Esophagus (tissue), 2 donors: Measurements from ENCODE around the gene MYH6. TPM values are rescaled to one million over a fixed set of nuclear protein-coding genes. Genes with fewer than 3 reads are reported as not detected.

Experiments
- H3K27ac ChIP-seq, 2 donors: one replicate each; pipeline ENCODE4 v1.5.1; 2013; ENCODE audit warnings: low read depth in 2 of 2, mild to moderate bottlenecking in 2 of 2, inconsistent platforms in 1 of 2, low read length in 1 of 2, moderate library complexity in 1 of 2
- H3K27me3 ChIP-seq, 2 donors: one replicate each; pipeline ENCODE4 v1.6.1; 2013; ENCODE audit warnings: low read length in 2 of 2, control low read depth in 1 of 2, mild to moderate bottlenecking in 1 of 2; ENCODE audit not compliant: insufficient read depth in 2 of 2, control insufficient read depth in 1 of 2
- H3K36me3 ChIP-seq, 2 donors: one replicate each; pipeline ENCODE4 v1.6.1; 2013; ENCODE audit warnings: low read length in 1 of 2; ENCODE audit not compliant: control insufficient read depth in 2 of 2, insufficient read depth in 2 of 2
- H3K4me1 ChIP-seq, 2 donors: one replicate each; pipeline ENCODE4 v1.6.1; 2013; ENCODE audit warnings: low read length in 1 of 2; ENCODE audit not compliant: control insufficient read depth in 2 of 2, insufficient read depth in 2 of 2
- H3K4me3 ChIP-seq, 2 donors: one replicate each; pipeline ENCODE4 v1.5.1; 2013; ENCODE audit warnings: low read length in 2 of 2, mild to moderate bottlenecking in 2 of 2, low read depth in 1 of 2, moderate library complexity in 1 of 2
- H3K9me3 ChIP-seq, 2 donors: one replicate each; pipeline ENCODE4 v1.6.1; 2013; ENCODE audit warnings: mild to moderate bottlenecking in 2 of 2, low read depth in 1 of 2, low read length in 1 of 2, moderate library complexity in 1 of 2; ENCODE audit not compliant: control insufficient read depth in 2 of 2, insufficient read depth in 1 of 2
- WGBS, 2 donors: extraction: QIAGEN DNeasy Blood & Tissue Kit; methylation state at CpG; one replicate each; pipeline ENCODE4 v1.1.7; 2013; 5-methylcytosine and 5-hydroxymethylcytosine counted together
- polyA plus RNA-seq, 2 donors: library from polyadenylated mRNA; stranded (reverse); fragments of 200-250 nt; gene quantifications; one replicate each; pipeline ENCODE4 v1.2.3, GENCODE V29; 2013
- donor health status: healthy with polysubstance abuse.
- donor health status: Bipolar disorder and iron deficiency.

MYH6 gene
- polyA plus RNA-seq, 2 donors, result 0.20 to 0.63 TPM

GRCh38 chr14:23406725-23407355, 1.2 kb downstream of the MYH6 start:
- no peaks in the 10 kb centered on the region for H3K4me1 ChIP-seq
- no peak overlapping the region for H3K4me3 ChIP-seq
- H3K27me3 ChIP-seq, result no peaks in the 10 kb centered on the region
- no peaks in the 10 kb centered on the region for H3K9me3 ChIP-seq
- no peak overlapping the region for H3K27ac ChIP-seq
- WGBS, 2 donors, result 85 to 90% methylated on average over 15 of the region's 15 CpGs
- H3K36me3 ChIP-seq, result no peaks in the 10 kb centered on the region

GRCh38 chr14:23406244-23406643, 1.8 kb downstream of the MYH6 start:
- H3K27ac ChIP-seq, result no peak overlapping the region

GRCh38 chr14:23405516-23406025, 2.5 kb downstream of the MYH6 start:
- no peaks in the 10 kb centered on the region for H3K36me3 ChIP-seq
- no peak overlapping the region for H3K27ac ChIP-seq
- no peak overlapping the region for H3K4me3 ChIP-seq
- no peaks in the 10 kb centered on the region for H3K9me3 ChIP-seq
- no peaks in the 10 kb centered on the region for H3K4me1 ChIP-seq
- no peaks in the 10 kb centered on the region for H3K27me3 ChIP-seq
- 87% methylated on average over 13 of the region's 13 CpGs for WGBS, 2 donors

More at GRCh38 chr14:23406244-23406643, 1.8 kb downstream of the MYH6 start:
- H3K9me3 ChIP-seq, result no peaks in the 10 kb centered on the region
- H3K4me3 ChIP-seq, result no peak overlapping the region
- no peaks in the 10 kb centered on the region for H3K4me1 ChIP-seq
- no peaks in the 10 kb centered on the region for H3K36me3 ChIP-seq
- whole genome bisulfite sequencing, 2 donors, result 33 to 52% methylated on average over 4 of the region's 4 CpGs
- H3K27me3 ChIP-seq, result no peaks in the 10 kb centered on the region

- no peaks in the 10 kb centered on the region for H3K9me3 ChIP-seq
- 77 to 78% methylated on average over 10 of the region's 10 CpGs for WGBS, 2 donors
- H3K36me3 ChIP-seq, result no peaks in the 10 kb centered on the region
- H3K4me3 ChIP-seq, result no peak overlapping the region
- H3K27ac ChIP-seq, result no peak overlapping the region
- H3K27me3 ChIP-seq, result no peaks in the 10 kb centered on the region
- H3K4me1 ChIP-seq, result no peaks in the 10 kb centered on the region
Measured at GRCh38 chr14:23405096-23405495, 3.0 kb downstream of the MYH6 start.

GRCh38 chr14:23404331-23404900, 3.7 kb downstream of the MYH6 start:
- no peaks in the 10 kb centered on the region for H3K36me3 ChIP-seq
- WGBS, 2 donors, result 86 to 88% methylated on average over 14 of the region's 14 CpGs
- H3K27ac ChIP-seq, result no peak overlapping the region
- no peak overlapping the region for H3K4me3 ChIP-seq
- no peaks in the 10 kb centered on the region for H3K27me3 ChIP-seq
- H3K9me3 ChIP-seq, result no peaks in the 10 kb centered on the region
- H3K4me1 ChIP-seq, result no peaks in the 10 kb centered on the region

GRCh38 chr14:23403908-23404307, 4.2 kb downstream of the MYH6 start:
- Histone ChIP-seq H3K9me3 (no peaks in the 10 kb centered on the region), H3K27ac (no peak overlapping the region), H3K4me3 (no peak overlapping the region), H3K36me3 (no peaks in the 10 kb centered on the region), H3K27me3 (no peaks in the 10 kb centered on the region), H3K4me1 (no peaks in the 10 kb centered on the region)
- WGBS, 2 donors, result 61 to 64% methylated on average over 4 of the region's 4 CpGs

- Histone ChIP-seq H3K4me1 (no peaks in the 10 kb centered on the region), H3K36me3 (no peaks in the 10 kb centered on the region), H3K4me3 (no peak overlapping the region), H3K27me3 (no peaks in the 10 kb centered on the region), H3K9me3 (no peaks in the 10 kb centered on the region), H3K27ac (no peak overlapping the region)
- WGBS, 2 donors, result 59 to 68% methylated on average over 7 of the region's 7 CpGs
Measured at GRCh38 chr14:23403139-23403438, 5.0 kb downstream of the MYH6 start.

- 62 to 67% methylated on average over 25 of the region's 25 CpGs for WGBS, 2 donors
- H3K36me3 ChIP-seq, result no peaks in the 10 kb centered on the region
- H3K27me3 ChIP-seq, result no peaks in the 10 kb centered on the region
- no peaks in the 10 kb centered on the region for H3K9me3 ChIP-seq
- no peak overlapping the region for H3K4me3 ChIP-seq
- no peak overlapping the region for H3K27ac ChIP-seq
- no peaks in the 10 kb centered on the region for H3K4me1 ChIP-seq
Measured at GRCh38 chr14:23402296-23403138, 5.6 kb downstream of the MYH6 start.

GRCh38 chr14:23401291-23401690, 6.8 kb downstream of the MYH6 start:
- Histone ChIP-seq H3K9me3 (no peaks in the 10 kb centered on the region), H3K4me3 (no peak overlapping the region), H3K27ac (no peak overlapping the region), H3K27me3 (no peaks in the 10 kb centered on the region), H3K4me1 (no peaks in the 10 kb centered on the region), H3K36me3 (no peaks in the 10 kb centered on the region)
- WGBS, 2 donors, result 71 to 73% methylated on average over 4 of the region's 4 CpGs
